Parathyroid adenoma (tissue), 2 donors: Measurements from ENCODE around the gene NCOA6.

ENCODE experiments used
- H2AFZ ChIP-seq: fragments of 300-600 bp; sonication (generic); one replicate; pipeline ENCODE4 v1.7.0; 2017; ENCODE audit warnings: antibody characterized with exemption, mild to moderate bottlenecking
- H3K27ac ChIP-seq: fragments of 300-600 bp; sonication (generic); one replicate; pipeline ENCODE4 v1.7.0; 2017
- H3K27me3 ChIP-seq: fragments of 300-600 bp; sonication (generic); one replicate; pipeline ENCODE4 v1.7.0; 2017; ENCODE audit warnings: low read length; ENCODE audit not compliant: control insufficient read depth, insufficient read depth
- H3K36me3 ChIP-seq: fragments of 300-600 bp; sonication (generic); one replicate; pipeline ENCODE4 v1.7.0; 2017; ENCODE audit warnings: low read length; ENCODE audit not compliant: control insufficient read depth, insufficient read depth
- H3K4me1 ChIP-seq: fragments of 300-600 bp; sonication (generic); one replicate; pipeline ENCODE4 v1.7.0; 2017; ENCODE audit warnings: control low read depth
- H3K4me2 ChIP-seq: fragments of 300-600 bp; sonication (generic); one replicate; pipeline ENCODE4 v1.7.0; 2017; ENCODE audit warnings: low read length
- H3K4me3 ChIP-seq: fragments of 300-600 bp; sonication (generic); one replicate; pipeline ENCODE4 v1.7.0; 2017; ENCODE audit warnings: low read depth, low read length
- H3K79me2 ChIP-seq: fragments of 300-600 bp; sonication (generic); one replicate; pipeline ENCODE4 v1.7.0; 2017; ENCODE audit warnings: control low read depth
- H3K9ac ChIP-seq: fragments of 300-600 bp; sonication (generic); one replicate; pipeline ENCODE4 v1.7.0; 2017; ENCODE audit warnings: mild to moderate bottlenecking
- H3K9me3 ChIP-seq: fragments of 300-600 bp; sonication (generic); one replicate; pipeline ENCODE4 v1.7.0; 2017; ENCODE audit warnings: low read length; ENCODE audit not compliant: control insufficient read depth
- CTCF ChIP-seq: fragments of 300-600 bp; sonication (generic); IDR thresholded peaks from one replicate; pipeline ENCODE4 v1.7.0; 2017; ENCODE audit warnings: antibody characterized with exemption, mild to moderate bottlenecking
- donor health status: primary hyperparathyroidism.

NCOA6 gene

DNA sequence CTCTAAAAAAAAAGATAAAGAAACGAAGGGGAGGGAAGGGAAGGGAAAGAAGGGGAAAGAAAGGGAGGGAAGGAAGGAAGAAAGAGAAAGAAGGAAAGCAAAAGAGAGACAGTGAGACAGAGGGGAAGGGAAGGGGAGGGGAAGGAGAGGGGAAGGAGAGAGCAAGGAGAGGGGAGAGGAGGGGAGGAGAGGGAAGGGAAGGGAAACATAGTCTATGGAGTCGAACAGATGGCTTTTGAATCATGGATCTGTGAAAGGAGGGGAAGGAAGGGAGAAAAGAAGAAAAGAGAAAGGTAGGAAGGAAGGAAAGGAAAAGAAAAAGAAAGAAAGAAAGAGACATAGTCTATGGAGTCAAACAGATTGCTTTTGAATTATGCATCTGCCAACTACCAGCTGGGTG is 16.7 kb upstream of the NCOA6 start:
- Histone ChIP-seq H3K4me1 (no peaks in the 10 kb centered on the region), H3K4me3 (no peak overlapping the region), H3K9ac (no peak overlapping the region), H3K36me3 (no peaks in the 10 kb centered on the region), H3K27me3 (no peaks in the 10 kb centered on the region), H3K79me2 (no peaks in the 10 kb centered on the region), H3K27ac (no peak overlapping the region), H3K9me3 (no peaks in the 10 kb centered on the region), H2AFZ (no peak overlapping the region), H3K4me2 (no peak overlapping the region)
- no peak for TF ChIP-seq CTCF

GRCh38 chr20:34834459-34834893 is 9.0 kb upstream of the NCOA6 start:
- no peaks in the 10 kb centered on the region for H3K36me3 ChIP-seq
- no peaks in the 10 kb centered on the region for H3K27me3 ChIP-seq
- H3K79me2 ChIP-seq: no peaks in the 10 kb centered on the region
- TF ChIP-seq CTCF: peak; percentile 53
- no peak overlapping the region for H3K4me3 ChIP-seq
- no peak overlapping the region for H3K4me2 ChIP-seq
- H3K9me3 ChIP-seq: no peaks in the 10 kb centered on the region
- peak overlapping the region; percentile 33 for H2AFZ ChIP-seq
- H3K27ac ChIP-seq: no peak overlapping the region
- H3K9ac ChIP-seq: no peak overlapping the region
- H3K4me1 ChIP-seq: no peaks in the 10 kb centered on the region

DNA sequence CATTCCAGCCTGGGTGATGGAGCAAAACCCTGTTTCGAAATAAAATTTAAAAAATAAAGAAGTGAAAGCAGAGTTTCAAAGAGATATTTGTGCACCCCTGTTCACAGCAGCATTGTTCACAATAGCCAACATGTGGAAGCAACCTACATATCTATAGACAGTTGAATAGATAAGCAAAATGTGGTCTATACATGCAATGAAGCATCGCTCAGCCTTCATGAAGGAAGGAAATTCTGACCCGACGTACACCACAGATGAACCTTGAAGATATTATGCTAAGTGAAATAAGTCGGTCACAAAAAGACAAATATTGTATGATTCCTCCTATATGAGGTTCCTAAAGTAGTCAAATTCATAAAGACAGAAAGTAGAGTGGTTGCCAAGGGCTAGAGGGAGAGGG is 6.5 kb upstream of the NCOA6 start:
- H2AFZ ChIP-seq: no peak overlapping the region
- no peaks in the 10 kb centered on the region for H3K79me2 ChIP-seq
- no peaks in the 10 kb centered on the region for H3K4me1 ChIP-seq
- no peaks in the 10 kb centered on the region for H3K27me3 ChIP-seq
- H3K4me3 ChIP-seq: no peak overlapping the region
- TF ChIP-seq CTCF: no peak
- no peak overlapping the region for H3K27ac ChIP-seq
- no peak overlapping the region for H3K9ac ChIP-seq
- H3K4me2 ChIP-seq: no peak overlapping the region
- no peaks in the 10 kb centered on the region for H3K9me3 ChIP-seq
- H3K36me3 ChIP-seq: no peaks in the 10 kb centered on the region

- H3K4me3 ChIP-seq: no peak overlapping the region
- no peak overlapping the region for H2AFZ ChIP-seq
- no peak overlapping the region for H3K27ac ChIP-seq
- H3K4me2 ChIP-seq: no peak overlapping the region
- H3K36me3 ChIP-seq: no peaks in the 10 kb centered on the region
- H3K9ac ChIP-seq: no peak overlapping the region
- no peaks in the 10 kb centered on the region for H3K4me1 ChIP-seq
- H3K9me3 ChIP-seq: no peaks in the 10 kb centered on the region
- H3K79me2 ChIP-seq: no peaks in the 10 kb centered on the region
- no peaks in the 10 kb centered on the region for H3K27me3 ChIP-seq
- TF ChIP-seq CTCF: no peak
Observed at GRCh38 chr20:34829191-34829590, 3.7 kb upstream of the NCOA6 start.

DNA sequence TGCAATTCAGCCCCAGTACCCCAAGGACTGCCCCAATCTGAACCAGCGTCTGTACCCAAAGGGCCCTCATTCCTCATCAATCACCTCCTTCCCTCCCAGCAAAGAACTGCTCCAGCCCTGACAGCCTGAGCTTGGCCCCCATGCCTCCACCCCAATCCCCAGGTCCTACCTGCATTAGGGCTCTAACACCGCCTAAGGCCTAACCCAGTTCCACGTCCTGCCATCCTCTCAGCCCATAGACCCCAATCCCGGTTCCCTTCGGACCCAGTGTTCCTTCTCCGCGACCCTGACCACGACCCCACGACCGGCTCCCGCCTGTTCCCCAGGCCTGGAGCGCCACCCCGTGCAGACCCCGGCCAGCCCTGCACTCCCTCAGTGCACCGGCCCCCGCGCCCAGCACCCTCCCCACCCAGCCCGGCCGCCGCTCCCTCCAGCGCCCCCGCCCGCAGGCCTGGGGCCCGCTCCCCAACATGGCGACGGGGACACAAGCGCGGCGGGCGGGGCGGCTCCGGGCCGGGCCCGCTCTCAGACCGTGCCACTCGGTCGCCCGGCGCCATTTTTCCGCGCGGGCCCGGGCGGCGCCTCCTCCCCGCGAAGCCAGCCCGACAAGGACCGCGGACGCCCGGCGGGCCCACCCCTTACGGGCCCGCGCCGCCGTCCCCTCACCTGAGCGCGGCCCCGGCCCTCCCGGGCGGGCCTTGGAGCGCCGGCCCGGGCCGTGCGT is 483 bp downstream of the NCOA6 start:
- H3K4me3 ChIP-seq: peak overlapping the region; percentile 98
- peak overlapping the region; percentile 53 for H2AFZ ChIP-seq
- H3K36me3 ChIP-seq: no peaks in the 10 kb centered on the region
- peak overlapping the region; percentile 100 for H3K4me2 ChIP-seq
- peak overlapping the region; percentile 81 for H3K27ac ChIP-seq
- H3K27me3 ChIP-seq: no peaks in the 10 kb centered on the region
- peak overlapping the region; percentile 47 for H3K9ac ChIP-seq
- no peak for TF ChIP-seq CTCF
- no peaks in the 10 kb centered on the region for H3K9me3 ChIP-seq
- H3K4me1 ChIP-seq: no peaks in the 10 kb centered on the region
- H3K79me2 ChIP-seq: peaks cover 33% of the 10 kb centered on the region
